ENCODE data around the gene MYCBPAP. TPM values are rescaled to one million over a fixed set of nuclear protein-coding genes. Genes with fewer than 3 reads are reported as not detected.

The MYCBPAP gene
- total RNA-seq, 1 donor from 2014 or later = 0.20 TPM

DNA sequence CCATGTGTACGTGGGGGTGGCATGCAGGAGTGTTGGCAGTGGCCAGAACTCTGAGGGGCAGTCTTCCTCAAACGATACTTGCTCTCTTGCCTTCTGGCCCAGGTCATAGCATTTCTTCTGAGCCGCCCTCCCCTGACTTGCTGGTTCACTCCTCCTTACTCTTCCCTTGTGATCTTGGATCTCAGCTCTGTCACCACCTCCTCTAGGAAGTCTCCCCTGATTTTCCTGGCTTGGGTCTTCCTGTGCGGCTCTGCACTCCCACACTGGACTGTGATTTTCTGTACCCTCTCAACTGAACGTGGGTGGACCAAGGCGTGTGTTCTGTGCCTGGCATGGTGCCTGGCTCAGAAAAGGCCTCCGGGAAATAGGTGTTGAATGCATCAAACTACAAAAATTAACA is 27.2 kb downstream of the MYCBPAP start:
- no peak for DNase-seq (ENCODE audit: low read depth in 2 of 2)

DNA sequence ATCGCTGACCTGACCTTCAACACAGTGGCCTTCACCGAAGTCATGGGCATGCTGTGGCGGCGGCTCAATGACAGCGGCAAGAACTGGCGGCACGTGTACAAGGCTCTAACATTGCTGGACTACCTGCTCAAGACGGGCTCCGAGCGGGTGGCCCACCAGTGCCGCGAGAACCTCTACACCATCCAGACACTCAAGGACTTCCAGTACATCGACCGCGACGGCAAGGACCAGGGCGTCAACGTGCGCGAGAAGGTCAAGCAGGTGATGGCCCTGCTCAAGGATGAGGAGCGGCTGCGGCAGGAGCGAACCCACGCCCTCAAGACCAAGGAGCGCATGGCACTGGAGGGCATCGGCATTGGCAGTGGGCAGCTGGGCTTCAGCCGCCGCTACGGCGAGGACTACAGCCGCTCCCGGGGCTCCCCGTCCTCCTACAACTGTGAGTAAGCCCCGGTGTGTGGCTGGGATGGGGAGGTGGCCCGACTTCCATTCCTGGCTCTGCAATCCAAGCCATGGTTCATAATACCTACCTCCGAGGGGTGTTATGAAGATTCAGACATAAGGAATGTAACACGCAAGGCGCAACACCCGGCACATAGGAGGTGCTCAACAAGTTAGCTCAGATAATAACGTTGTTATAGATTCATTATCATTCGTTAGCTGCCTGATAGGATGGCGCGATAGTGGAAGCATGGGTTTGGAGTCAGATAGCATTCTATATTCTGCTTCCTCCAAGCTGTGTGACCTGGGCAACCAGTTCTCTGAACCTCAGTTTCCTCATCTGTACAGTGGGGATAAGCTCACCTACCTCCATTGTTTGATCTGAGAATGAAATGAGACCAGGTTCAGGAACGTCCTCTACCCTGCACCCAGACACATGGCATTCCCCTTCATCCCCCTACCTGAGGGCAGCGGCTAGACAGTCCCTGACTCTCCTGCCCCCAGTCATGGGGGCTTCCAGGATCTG is 28.7 kb downstream of the MYCBPAP start:
- no peak for DNase-seq (ENCODE audit: low read depth in 2 of 2)

DNA sequence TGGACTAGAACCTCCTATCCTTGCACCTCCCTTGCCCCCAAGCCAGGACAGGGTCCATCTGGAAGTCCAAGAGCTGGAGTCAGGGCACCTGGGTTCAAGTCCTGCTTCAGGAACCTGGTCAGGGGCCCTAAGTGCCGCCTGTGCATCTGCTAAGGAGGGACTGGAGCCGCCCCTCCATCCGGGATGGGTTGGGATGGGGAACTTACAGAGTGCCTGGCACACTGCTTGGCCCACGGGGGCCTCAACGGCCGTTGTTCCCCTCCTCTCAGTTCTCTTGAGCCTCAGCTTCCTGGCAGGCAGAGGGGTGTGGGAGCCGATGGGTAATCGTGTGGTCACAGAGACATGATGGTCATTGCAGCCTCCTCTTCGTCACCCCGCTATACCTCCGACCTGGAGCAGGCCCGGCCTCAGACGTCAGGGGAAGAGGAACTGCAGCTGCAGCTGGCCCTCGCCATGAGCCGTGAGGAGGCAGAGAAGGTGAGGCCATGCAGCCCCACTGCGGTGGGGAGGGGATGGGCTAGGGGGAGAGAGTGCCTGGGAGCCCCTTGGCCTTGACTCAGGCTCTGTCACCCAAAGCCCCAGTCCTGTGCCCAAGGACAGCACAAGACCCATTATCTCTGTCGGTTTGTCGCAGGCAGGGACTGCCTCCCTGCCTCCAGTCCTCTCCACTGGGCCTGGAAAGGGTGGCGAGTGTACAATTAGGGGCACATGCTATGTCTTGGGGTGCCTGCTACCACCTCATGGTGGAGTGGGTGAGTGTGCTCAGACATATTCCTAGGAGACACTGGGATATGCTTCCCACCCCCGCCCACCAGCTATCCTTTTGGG is 29.7 kb downstream of the MYCBPAP start:
- no peak for DNase-seq (ENCODE audit: low read depth in 2 of 2)

DNA sequence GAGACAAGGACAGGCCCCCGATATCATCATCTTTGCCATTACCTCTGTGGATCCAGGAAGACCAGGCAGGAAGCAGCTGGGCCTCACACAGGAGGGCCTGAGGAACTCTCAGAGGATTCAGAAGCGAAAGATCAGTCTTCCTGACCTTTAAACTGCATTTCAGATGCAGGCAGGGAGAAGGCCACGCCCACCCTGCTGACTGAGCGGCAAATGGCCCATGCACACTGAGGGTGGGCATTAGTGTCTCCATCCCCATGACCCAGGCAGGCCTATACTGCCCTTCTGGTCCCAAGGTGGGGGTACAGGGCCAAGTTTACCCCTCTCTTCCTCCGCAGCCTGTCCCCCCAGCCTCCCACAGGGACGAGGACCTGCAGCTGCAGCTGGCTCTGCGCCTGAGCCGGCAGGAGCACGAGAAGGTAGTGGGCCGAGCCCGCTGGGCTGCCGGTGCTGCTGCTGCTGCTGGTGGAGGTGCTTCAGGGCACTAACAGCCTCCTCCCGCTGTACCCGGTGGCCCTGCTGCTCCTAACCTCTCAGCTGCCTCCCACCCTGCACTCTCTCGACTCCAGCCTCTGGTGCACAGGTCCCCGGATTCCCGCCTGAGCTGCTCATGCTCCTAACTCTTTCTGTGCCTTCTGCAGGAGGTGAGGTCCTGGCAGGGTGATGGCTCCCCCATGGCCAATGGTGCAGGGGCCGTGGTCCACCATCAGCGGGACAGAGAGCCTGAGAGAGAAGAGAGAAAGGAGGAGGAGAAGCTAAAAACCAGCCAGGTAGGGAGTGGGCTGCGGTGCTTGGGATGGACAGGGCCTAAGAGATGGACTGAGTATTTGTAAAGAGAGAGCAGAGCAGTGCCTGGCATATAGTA is 30.5 kb downstream of the MYCBPAP start:
- no peak for DNase-seq (ENCODE audit: low read depth in 2 of 2)

DNA sequence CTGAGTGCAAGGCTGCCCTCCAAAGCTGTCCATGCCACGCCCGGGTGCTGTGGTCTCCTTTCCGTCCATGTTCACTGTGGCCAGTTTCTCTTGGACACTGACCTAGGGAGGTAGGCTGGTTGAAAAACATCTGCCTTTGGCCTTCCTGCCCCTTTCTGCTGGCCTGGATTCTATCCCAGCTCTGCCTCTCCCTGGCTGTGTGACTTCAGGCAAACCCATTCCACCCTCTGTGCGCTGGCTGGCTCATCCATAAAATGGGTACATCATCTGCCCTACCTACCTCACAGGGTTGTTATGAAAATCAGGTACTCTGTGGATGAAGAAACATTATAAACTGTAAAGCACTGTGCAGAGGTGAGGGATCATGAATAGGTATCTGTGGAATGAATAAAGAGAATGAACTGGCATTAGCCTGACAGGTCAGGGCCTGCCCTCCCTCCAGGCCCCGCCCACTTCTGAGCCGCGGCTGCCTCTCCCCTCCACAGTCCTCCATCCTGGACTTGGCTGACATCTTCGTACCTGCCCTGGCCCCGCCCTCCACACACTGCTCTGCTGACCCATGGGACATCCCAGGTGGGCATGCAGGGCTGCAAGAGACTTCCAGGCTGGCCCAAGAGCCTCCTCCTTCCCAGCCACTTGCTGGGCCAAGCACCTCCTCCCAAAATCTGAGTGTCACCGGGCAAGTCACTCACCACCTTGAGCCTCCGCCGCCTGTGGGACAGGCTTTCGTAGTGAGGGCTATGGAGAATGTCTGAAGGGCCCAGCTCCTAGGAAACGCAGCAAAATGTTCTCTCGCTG is 31.7 kb downstream of the MYCBPAP start:
- no peak for DNase-seq (ENCODE audit: low read depth in 2 of 2)

DNA sequence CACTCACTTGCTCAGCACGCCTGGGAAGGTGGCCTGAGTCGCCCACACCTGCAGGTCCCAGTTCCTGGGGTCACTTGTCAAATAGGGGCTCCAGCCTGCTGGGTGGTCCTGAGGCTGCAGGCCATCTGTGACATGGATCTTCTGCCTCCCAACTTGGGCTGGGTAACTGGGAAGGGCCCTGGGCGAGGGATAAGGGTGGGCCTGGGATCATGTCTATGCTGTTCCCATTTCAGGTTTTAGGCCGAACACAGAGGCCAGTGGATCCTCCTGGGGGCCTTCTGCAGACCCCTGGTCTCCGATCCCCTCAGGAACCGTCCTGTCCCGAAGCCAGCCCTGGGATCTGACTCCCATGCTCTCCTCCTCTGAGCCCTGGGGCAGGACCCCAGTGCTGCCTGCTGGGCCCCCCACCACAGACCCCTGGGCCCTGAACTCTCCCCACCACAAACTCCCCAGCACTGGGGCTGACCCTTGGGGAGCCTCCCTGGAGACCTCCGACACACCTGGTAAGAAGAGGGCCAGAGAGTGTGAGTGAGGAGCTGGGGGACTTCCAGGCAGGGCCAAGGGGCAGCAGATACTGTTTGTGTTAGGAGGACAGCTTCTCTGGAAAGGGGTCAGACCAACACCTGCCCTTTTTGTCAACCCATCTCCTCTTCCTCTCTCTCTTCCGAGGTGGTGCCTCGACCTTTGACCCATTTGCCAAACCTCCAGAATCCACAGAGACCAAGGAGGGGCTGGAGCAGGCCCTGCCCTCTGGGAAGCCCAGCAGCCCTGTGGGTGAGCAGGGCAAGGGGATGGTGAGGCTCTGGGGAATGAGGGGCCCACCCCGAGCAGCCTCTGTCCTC is 32.5 kb downstream of the MYCBPAP start:
- no peak for DNase-seq (ENCODE audit: low read depth in 2 of 2)

DNA sequence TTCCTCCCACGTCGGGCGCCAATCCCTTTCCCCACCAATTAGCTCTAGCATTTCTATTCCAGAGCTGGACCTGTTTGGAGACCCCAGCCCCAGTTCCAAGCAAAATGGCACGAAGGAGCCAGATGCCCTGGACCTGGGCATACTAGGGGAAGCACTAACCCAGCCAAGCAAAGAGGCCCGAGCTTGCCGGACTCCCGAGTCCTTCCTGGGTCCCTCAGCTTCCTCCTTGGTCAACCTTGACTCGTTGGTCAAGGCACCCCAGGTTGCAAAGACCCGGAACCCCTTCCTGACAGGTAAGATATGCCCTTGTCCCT is 33.1 kb downstream of the MYCBPAP start:
- DNase-seq (ENCODE audit: low read depth in 2 of 2) = no peak

DNA sequence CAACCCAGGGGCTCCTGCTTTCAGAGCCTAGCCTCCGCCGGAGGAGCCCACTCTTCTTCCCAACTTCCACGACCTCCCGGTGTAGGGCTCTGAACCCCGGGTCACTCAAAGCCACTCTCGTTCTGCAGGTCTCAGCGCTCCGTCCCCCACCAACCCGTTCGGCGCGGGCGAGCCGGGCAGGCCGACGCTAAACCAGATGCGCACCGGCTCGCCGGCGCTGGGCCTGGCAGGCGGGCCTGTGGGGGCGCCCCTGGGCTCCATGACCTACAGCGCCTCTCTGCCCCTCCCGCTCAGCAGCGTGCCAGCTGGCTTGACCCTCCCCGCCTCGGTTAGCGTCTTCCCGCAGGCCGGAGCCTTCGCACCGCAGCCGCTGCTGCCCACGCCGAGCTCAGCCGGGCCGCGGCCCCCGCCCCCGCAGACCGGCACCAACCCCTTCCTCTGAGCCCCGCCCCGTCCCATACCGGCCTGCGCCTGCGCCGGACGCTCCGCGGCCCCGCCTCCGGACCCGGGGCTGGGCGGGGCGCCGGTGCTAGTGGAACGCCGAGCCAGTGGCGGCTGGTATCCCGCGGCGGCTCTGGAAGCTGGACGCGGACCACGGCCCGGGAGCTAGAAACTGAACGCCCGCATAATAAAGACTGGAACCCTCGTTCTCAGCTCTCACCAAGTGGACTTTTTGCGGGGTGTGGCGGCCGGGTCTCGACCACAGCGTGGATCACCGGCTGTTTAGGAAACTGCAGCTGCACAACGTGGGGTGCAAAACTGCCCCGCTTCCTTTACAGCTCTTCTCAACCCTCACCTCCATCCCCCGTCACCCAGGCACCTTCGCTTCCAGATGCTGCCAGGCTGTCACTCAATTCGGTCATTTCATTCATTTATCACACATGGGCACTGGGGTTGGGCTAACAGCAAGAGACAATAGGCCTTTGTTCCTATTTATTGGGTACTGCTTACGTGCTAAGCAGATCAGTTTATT is 33.8 kb downstream of the MYCBPAP start:
- peak; percentile 81 to 86 for DNase-seq (ENCODE audit: low read depth in 2 of 2)

DNA sequence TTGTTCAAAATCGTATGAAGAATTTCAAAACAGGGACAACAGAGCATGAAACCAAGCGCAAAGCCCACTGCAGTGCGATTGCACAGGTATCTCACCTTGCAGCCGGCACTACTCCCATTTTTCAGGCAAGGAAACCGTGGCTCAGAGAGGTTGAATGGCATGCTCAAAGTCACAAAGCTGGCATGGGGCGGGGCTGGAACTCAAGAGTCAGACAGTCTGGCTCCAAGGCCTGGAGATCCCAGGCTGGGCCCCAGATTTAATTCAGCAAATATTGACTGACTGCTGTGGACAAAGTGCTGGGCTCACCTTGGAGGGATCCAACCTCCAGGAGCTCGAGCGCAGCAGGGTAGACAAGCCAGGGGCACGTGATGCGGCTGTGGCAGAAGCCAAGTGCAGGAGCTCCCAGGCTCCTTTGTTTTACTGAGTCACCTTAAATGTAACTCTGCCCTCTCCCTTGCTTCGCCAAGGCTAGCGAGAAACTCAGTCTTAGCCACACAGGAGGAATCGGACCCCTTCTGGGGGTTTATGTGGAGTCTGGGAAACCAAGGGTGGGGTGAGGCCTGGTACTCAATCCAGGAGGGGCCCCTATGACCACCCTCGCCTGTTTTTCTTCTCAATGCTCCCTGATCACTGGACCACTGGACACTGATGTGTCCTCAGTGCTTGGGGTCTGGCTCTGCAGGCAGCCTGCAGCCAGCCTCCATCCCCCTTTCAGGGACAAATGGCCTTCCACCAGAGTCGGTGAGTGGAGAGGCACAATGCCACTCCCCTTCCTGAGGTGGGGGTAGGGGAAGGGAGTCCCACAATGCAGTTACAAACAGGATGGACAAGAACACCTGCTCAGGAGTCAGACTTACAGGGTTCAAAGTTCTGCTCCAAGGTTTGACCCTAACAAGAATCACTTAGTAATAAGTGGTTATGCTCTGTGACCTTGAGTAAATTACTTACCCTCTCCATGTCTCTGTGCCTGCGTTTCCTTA is 34.8 kb downstream of the MYCBPAP start:
- DNase-seq (ENCODE audit: low read depth in 2 of 2) = no peak

DNA sequence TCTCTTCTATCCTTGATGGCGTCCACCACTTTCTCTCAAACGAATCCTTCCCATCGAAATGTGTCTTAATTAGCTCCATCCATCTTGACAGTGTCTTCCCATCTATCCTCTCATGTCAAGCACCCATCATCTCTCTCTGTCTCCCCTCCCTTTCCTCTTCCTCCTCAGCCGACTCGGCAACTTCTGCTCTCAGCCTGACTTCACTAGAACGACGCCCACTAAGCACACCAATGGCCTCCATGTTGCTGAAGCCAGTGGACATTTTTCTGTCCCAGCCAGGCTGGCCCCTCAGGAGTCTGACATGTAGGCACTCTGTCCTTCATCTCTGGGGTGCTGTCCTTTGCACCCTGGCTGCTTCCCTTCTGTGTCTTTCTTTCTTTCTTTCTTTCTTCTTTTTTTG is 36.3 kb downstream of the MYCBPAP start:
- DNase-seq (ENCODE audit: low read depth in 2 of 2) = no peak

DNA sequence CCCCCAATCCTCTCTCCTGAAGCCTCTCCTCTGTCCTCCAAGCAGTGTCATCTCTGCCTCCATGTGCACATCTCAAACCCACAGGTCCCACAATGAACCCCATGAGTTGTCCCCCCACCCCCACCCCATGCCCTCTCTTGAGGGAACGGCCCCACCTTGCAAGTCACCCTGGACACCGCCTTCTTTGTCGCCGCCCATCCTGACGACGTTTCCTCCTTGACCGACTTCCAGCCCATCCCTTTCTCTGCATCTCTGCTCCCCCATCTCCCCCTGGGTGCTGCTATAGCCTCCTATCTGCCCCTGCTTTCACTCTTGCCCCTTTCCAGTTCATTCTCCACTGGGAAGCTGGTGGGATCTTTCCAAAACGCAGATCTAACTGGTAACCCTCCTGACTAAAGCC is 37.1 kb downstream of the MYCBPAP start:
- no peak for DNase-seq (ENCODE audit: low read depth in 2 of 2)

DNA sequence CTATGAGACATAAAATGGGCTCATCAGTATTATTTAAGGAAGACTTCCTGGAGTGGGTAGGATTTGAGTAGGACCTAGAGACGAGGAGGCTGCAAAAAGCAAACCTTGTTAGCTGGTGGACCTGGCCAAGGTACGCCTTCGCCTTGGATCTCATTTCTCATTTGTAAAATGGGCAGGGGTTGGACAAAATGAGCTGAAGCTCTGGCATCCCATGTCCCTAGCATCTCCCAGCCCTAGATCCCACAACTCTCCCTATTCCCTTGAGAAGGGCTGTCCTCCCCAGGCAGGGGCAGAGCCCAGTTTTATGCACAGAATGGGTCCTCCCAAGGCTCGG is 38.4 kb downstream of the MYCBPAP start:
- DNase-seq (ENCODE audit: low read depth in 2 of 2) = no peak

DNA sequence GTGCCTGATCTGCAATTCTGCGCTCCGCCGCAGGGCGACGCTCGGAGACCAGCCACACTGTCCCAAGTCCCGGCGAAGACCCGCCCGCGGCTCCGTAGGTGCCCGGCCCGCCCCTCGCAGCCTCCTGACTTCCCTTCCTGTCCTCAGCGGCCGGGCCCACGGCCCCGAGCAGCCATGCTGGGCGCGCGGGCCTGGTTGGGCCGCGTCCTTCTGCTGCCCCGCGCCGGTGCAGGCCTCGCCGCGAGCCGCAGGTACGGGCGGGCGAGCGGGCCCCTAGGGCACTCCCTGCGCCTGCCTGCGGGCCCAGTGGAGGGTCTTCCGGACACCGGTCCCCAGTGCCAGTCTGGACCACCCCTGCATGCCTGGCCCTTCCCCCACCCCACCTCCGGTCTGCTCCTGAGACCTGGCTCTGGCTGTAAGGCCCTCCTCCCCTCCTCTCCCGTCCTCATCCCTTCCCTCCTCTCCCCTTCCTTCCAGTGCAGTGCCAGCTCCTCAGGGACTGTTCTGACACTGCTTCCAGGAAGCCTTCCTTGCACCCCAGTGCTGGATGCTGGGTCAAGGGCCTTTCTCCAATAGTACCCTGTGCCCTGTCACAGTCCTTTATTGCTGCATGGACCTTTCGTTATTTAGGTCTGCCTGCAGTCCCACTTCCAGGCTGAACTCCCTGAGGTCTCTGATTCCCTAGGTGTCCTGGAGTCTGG is 38.9 kb downstream of the MYCBPAP start, which contains the start of gene SPATA20:
Gene SPATA20 (plus strand): TSS at position 140 of the 701 bp plus-strand sequence. CDS start 35 bp downstream, at position 175.
- DNase-seq (ENCODE audit: low read depth in 2 of 2) = peak; percentile 90 to 92

DNA sequence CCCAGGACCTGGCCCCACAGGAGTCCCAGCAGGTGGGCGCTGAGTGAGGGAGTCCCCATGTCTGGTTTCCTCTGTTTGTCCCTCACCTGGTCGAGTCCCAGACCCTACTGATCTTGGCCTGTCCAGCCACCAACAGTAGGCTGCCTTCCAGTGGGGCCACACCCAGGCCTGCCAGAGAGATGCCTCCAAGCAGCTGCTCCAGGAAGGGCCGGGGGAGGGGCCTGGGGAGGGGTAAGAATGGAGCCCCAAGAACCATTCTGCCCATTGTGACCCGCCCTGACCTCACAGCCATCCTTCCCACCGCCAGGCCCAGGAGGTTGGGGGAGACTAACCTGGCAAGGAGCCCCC is 39.5 kb downstream of the MYCBPAP start:
- no peak for DNase-seq (ENCODE audit: low read depth in 2 of 2)

DNA sequence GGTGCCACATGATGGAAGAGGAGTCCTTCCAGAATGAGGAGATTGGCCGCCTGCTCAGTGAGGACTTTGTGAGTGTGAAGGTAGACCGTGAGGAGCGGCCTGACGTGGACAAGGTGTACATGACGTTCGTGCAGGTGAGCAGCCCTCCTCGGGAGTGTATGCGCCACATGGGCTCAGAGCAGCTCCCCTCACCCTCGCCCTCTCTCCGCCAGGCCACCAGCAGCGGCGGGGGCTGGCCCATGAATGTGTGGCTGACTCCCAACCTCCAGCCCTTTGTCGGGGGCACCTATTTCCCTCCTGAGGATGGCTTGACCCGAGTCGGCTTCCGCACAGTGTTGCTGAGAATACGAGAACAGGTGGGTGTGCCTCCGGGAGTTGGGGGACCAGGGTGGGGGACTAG is 40.6 kb downstream of the MYCBPAP start:
- no peak for DNase-seq (ENCODE audit: low read depth in 2 of 2)

DNA sequence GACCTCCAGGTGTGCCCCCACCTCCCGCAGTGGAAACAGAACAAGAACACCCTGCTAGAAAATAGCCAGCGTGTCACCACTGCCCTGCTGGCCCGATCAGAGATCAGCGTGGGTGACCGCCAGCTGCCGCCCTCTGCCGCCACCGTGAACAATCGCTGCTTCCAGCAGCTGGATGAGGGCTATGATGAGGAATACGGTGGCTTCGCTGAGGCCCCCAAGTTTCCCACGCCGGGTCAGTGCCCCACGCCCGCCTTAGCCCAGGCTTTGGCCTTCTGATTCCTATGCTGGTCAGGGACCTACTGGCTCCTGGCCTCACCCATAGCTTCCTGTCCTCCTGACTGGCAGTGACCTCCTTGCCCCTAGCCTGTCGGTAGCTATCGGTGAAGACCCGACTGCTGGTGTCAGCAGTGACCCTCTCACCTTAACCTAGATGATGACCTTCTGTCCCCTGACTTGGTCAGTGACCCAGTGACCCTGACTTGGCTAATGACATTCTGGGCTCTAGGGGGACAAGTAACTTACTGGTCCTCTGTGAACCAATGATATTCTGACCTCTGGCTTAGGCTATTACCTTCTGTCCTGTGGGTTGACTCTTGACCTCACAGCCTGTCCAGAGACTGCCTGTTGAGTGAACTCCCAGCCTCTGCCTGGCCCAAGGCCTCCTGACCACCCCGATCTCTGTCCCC is 41.2 kb downstream of the MYCBPAP start:
- no peak for DNase-seq (ENCODE audit: low read depth in 2 of 2)
